GM23338 (cell line): ENCODE data around the gene N4BP2. TPM values are rescaled to one million over a fixed set of nuclear protein-coding genes. Genes with fewer than 3 reads are reported as not detected.

Source experiments
- ATAC-seq: fragments of 200-7000 bp; cut with Tn5 transposase; 3 replicates; pipeline ENCODE4 v1.9.1; 2020
- DNase-seq: peaks from one replicate; pipeline ENCODE4 v3.0.0-alpha.2; 2015; ENCODE audit warnings: low spot score
- H2AFZ ChIP-seq: fragments of 200-600 bp; sonication (generic); 2 replicates; pipeline ENCODE4 v1.8.0; 2016; ENCODE audit warnings: antibody characterized with exemption, mild to moderate bottlenecking, moderate library complexity
- H3F3A ChIP-seq: fragments of 200-600 bp; sonication (generic); replicated peaks from 2 replicates; pipeline ENCODE4 v1.8.0; 2017; ENCODE audit warnings: antibody characterized with exemption, mixed run types, low read depth
- H3K27ac ChIP-seq: fragments of 200-600 bp; sonication (generic); 2 replicates; pipeline ENCODE4 v1.6.1; 2016; ENCODE audit warnings: low read depth
- H3K27me3 ChIP-seq: fragments of 200-600 bp; sonication (generic); 2 replicates; pipeline ENCODE4 v1.8.0; 2016; ENCODE audit warnings: mild to moderate bottlenecking, mixed run types, moderate library complexity; ENCODE audit not compliant: insufficient read depth
- H3K36me3 ChIP-seq: fragments of 200-600 bp; sonication (generic); 2 replicates; pipeline ENCODE4 v1.8.0; 2016; ENCODE audit warnings: mild to moderate bottlenecking; ENCODE audit not compliant: insufficient read depth
- H3K4me1 ChIP-seq: fragments of 200-600 bp; sonication (generic); 2 replicates; pipeline ENCODE4 v1.8.0; 2016; ENCODE audit warnings: mild to moderate bottlenecking, moderate library complexity; ENCODE audit not compliant: insufficient read depth
- H3K4me2 ChIP-seq: fragments of 200-600 bp; sonication (generic); 2 replicates; pipeline ENCODE4 v1.7.1; 2017; ENCODE audit warnings: mixed run types
- H3K4me3 ChIP-seq: fragments of 200-600 bp; sonication (generic); 2 replicates; pipeline ENCODE4 v1.6.1; 2016; ENCODE audit warnings: mixed run types
- H3K79me2 ChIP-seq: fragments of 200-600 bp; sonication (generic); replicated peaks from 2 replicates; pipeline ENCODE4 v1.8.0; 2017; ENCODE audit warnings: mild to moderate bottlenecking; ENCODE audit not compliant: insufficient read depth
- H3K9me2 ChIP-seq: fragments of 200-600 bp; sonication (generic); 2 replicates; pipeline ENCODE4 v1.8.0; 2017; ENCODE audit not compliant: insufficient read depth
- H4K20me1 ChIP-seq: fragments of 200-600 bp; sonication (generic); replicated peaks from 2 replicates; pipeline ENCODE4 v1.8.0; 2017; ENCODE audit warnings: mild to moderate bottlenecking; ENCODE audit not compliant: insufficient read depth
- H3K27ac Mint-ChIP-seq: 2 replicates; pipeline ENCODE4 v1.8.0; 2020; ENCODE audit warnings: inconsistent platforms, mild to moderate bottlenecking, moderate library complexity, mixed read lengths
- H3K27me3 Mint-ChIP-seq: 3 replicates; pipeline ENCODE4 v1.8.0; 2022; ENCODE audit warnings: low read depth, mild to moderate bottlenecking, moderate library complexity, mixed read lengths, inconsistent platforms; ENCODE audit not compliant: insufficient read depth, poor library complexity
- H3K36me3 Mint-ChIP-seq: 3 replicates; pipeline ENCODE4 v1.8.0; 2021; ENCODE audit warnings: low read depth, mild to moderate bottlenecking, inconsistent platforms, moderate library complexity, mixed read lengths
- H3K4me1 Mint-ChIP-seq: 3 replicates; pipeline ENCODE4 v1.8.0; 2020; ENCODE audit warnings: mild to moderate bottlenecking, inconsistent platforms, mixed read lengths
- H3K4me3 Mint-ChIP-seq: 3 replicates; pipeline ENCODE4 v1.8.0; 2021; ENCODE audit warnings: moderate library complexity, mild to moderate bottlenecking, inconsistent platforms, mixed read lengths
- H3K9me3 Mint-ChIP-seq: 3 replicates; pipeline ENCODE4 v1.8.0; 2020; ENCODE audit warnings: moderate library complexity, mild to moderate bottlenecking, inconsistent platforms, mixed read lengths
- EZH2phosphoT487 ChIP-seq: fragments of 200-600 bp; sonication (generic); IDR thresholded peaks from one replicate; pipeline ENCODE4 v1.8.1; 2018; ENCODE audit warnings: antibody characterized with exemption; ENCODE audit not compliant: unreplicated experiment
- JUNB ChIP-seq: IDR thresholded peaks from one replicate; pipeline ENCODE4 v1.6.1; 2016; ENCODE audit warnings: antibody characterized with exemption; ENCODE audit not compliant: unreplicated experiment
- NANOG ChIP-seq: IDR thresholded peaks from 2 replicates; pipeline ENCODE4 v1.6.1; 2016; ENCODE audit warnings: antibody characterized with exemption, borderline replicate concordance
- POLR2AphosphoS5 ChIP-seq: IDR thresholded peaks from 2 replicates; pipeline ENCODE4 v1.6.1; 2016; ENCODE audit warnings: antibody characterized with exemption, low read depth
- STAT1 ChIP-seq: IDR thresholded peaks from one replicate; pipeline ENCODE4 v1.6.1; 2016; ENCODE audit warnings: antibody characterized with exemption; ENCODE audit not compliant: unreplicated experiment
- ZNF114 ChIP-seq: fragments of 250-450 bp; sonication (Bioruptor Pico); IDR thresholded peaks from 2 replicates; pipeline ENCODE4 v1.5.0; 2020; ENCODE audit warnings: mild to moderate bottlenecking, moderate library complexity
- ZNF331 ChIP-seq: fragments of 250-450 bp; sonication (Bioruptor Pico); IDR thresholded peaks from 2 replicates; pipeline ENCODE4 v1.5.0; 2020; ENCODE audit warnings: low read depth, mild to moderate bottlenecking, moderate library complexity
- polyA plus RNA-seq: library from polyadenylated mRNA; unstranded; fragments of >200 nt; fragmentation: Nextera tagmentation; extraction: Ambion mirVana; gene quantifications from 2 replicates; pipeline ENCODE4 v1.2.1, GENCODE V29; 2016
- total RNA-seq: library from RNA; depleted of rRNA; stranded (reverse); fragments of >200 nt; shearing (Covaris generic); gene quantifications from 2 replicates; pipeline ENCODE4 v1.2.3, GENCODE V29; 2014
- TF ChIP-seq, protein P1 (sequence below), 2 experiments: fragments of 200-600 bp in 1 of 2; sonication (generic) in 1 of 2; conservative IDR thresholded peaks; 2 replicates each; pipeline versions ENCODE4 v1.5.1 to v1.6.1; 2016 to 2017; ENCODE audit warnings: antibody characterized with exemption in 2 of 2, low read depth in 2 of 2, mild to moderate bottlenecking in 2 of 2, moderate library complexity in 1 of 2
- TF ChIP-seq, protein P2 (sequence below): IDR thresholded peaks from one replicate; pipeline ENCODE4 v1.6.1; 2018; ENCODE audit warnings: antibody characterized with exemption; ENCODE audit not compliant: unreplicated experiment

The N4BP2 gene
- total and polyA plus RNA-seq, 2 experiments from 2014 or later = 25.6 to 46.3 TPM

DNA sequence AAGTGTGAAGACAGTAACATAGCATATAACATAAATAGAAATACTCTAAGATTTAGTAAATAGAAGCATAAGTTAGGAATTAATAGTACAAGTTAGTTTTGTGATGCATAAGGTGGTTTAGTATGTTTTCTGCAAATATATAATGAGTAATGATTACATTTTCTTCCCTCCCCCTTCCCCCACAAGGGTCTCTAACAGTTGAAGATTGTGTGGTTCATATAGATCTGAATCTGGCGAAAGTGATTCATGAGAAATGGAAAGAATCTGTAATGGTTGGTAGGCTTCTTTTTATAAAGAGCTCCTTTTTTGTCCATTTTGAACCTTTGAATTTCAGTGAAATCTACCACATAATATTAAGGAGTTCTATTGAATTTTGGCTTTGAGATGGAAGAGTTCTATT, 66.3 kb downstream of the N4BP2 start:
- Histone ChIP-seq H3K4me1 (peaks cover 15% of the 10 kb centered on the region), H2AFZ (no peak overlapping the region), H3K36me3 (0 out of 2 replicates have a peak, but pooled peaks cover 4% of the 10 kb centered on the region), H3K27ac (no peak overlapping the region), H3K79me2 (no peaks in the 10 kb centered on the region), H3F3A (no peaks in the 10 kb centered on the region), H3K9me2 (no peaks in the 10 kb centered on the region), H4K20me1 (no peaks in the 10 kb centered on the region), H3K4me3 (no peak overlapping the region), H3K4me2 (no peak overlapping the region), H3K27me3 (no peaks in the 10 kb centered on the region)
- H3K4me1 Mint-ChIP-seq = peaks cover 32% of the 10 kb centered on the region
- H3K36me3 Mint-ChIP-seq = peaks cover 27% of the 10 kb centered on the region; the same call in 2 of the 3 replicates
- no peaks in the 10 kb centered on the region for H3K27me3 Mint-ChIP-seq
- no peak overlapping the region for H3K27ac Mint-ChIP-seq
- DNase-seq (no peak), ATAC-seq (no peak)
- no peaks in the 10 kb centered on the region for H3K9me3 Mint-ChIP-seq
- H3K4me3 Mint-ChIP-seq = no peak overlapping the region
- TF ChIP-seq, protein P1, sequence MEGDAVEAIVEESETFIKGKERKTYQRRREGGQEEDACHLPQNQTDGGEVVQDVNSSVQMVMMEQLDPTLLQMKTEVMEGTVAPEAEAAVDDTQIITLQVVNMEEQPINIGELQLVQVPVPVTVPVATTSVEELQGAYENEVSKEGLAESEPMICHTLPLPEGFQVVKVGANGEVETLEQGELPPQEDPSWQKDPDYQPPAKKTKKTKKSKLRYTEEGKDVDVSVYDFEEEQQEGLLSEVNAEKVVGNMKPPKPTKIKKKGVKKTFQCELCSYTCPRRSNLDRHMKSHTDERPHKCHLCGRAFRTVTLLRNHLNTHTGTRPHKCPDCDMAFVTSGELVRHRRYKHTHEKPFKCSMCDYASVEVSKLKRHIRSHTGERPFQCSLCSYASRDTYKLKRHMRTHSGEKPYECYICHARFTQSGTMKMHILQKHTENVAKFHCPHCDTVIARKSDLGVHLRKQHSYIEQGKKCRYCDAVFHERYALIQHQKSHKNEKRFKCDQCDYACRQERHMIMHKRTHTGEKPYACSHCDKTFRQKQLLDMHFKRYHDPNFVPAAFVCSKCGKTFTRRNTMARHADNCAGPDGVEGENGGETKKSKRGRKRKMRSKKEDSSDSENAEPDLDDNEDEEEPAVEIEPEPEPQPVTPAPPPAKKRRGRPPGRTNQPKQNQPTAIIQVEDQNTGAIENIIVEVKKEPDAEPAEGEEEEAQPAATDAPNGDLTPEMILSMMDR (conservative IDR thresholded peaks at IDR 0.05; ENCODE audit: low read depth in 2 of 2) = no peak
- TF ChIP-seq, protein P2, sequence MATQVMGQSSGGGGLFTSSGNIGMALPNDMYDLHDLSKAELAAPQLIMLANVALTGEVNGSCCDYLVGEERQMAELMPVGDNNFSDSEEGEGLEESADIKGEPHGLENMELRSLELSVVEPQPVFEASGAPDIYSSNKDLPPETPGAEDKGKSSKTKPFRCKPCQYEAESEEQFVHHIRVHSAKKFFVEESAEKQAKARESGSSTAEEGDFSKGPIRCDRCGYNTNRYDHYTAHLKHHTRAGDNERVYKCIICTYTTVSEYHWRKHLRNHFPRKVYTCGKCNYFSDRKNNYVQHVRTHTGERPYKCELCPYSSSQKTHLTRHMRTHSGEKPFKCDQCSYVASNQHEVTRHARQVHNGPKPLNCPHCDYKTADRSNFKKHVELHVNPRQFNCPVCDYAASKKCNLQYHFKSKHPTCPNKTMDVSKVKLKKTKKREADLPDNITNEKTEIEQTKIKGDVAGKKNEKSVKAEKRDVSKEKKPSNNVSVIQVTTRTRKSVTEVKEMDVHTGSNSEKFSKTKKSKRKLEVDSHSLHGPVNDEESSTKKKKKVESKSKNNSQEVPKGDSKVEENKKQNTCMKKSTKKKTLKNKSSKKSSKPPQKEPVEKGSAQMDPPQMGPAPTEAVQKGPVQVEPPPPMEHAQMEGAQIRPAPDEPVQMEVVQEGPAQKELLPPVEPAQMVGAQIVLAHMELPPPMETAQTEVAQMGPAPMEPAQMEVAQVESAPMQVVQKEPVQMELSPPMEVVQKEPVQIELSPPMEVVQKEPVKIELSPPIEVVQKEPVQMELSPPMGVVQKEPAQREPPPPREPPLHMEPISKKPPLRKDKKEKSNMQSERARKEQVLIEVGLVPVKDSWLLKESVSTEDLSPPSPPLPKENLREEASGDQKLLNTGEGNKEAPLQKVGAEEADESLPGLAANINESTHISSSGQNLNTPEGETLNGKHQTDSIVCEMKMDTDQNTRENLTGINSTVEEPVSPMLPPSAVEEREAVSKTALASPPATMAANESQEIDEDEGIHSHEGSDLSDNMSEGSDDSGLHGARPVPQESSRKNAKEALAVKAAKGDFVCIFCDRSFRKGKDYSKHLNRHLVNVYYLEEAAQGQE = no peak
- TF ChIP-seq NANOG = no peak
- no peak for TF ChIP-seq ZNF331
- TF ChIP-seq ZNF114 (CRISPR knock-in tag) = no peak

DNA sequence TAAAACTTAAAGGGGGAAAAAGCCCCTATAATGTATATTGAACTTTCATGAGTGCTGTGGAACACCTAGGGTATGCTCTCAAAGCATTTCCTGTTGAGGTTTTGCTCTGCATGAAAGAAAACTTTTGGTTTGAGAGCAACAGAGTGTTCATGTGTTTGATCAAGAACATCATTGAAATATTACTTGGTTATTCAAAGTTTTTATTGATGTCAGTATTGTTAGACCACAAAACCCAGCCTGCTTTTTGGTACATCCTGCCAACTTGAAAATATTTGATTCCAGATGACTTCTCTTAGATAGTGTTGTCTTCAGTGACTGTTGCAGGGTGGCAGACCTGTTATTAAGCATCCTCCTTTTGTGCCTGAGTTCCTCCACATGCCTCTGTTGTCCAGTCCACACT, 68.0 kb downstream of the N4BP2 start:
- H3K27me3 Mint-ChIP-seq = peaks cover 1% of the 10 kb centered on the region
- peaks cover 5% of the 10 kb centered on the region for H3K4me1 ChIP-seq
- H4K20me1 ChIP-seq = no peaks in the 10 kb centered on the region
- ATAC-seq (no peak), DNase-seq (no peak)
- H3K4me3 ChIP-seq = no peak overlapping the region
- H3K27ac Mint-ChIP-seq = no peak overlapping the region
- no peak overlapping the region for H3K27ac ChIP-seq
- 0 out of 2 replicates have a peak, but pooled peaks cover 4% of the 10 kb centered on the region for H3K36me3 ChIP-seq
- peaks cover 19% of the 10 kb centered on the region for H3K4me1 Mint-ChIP-seq
- H3K9me3 Mint-ChIP-seq = no peaks in the 10 kb centered on the region
- no peak for TF ChIP-seq POLR2AphosphoS5
- TF ChIP-seq, protein P1 (conservative IDR thresholded peaks at IDR 0.05; ENCODE audit: low read depth in 2 of 2) = no peak
- TF ChIP-seq ZNF331 = no peak
- TF ChIP-seq EZH2phosphoT487 = no peak
- TF ChIP-seq STAT1 = no peak
- TF ChIP-seq JUNB = no peak
- H3K79me2 ChIP-seq = no peaks in the 10 kb centered on the region
- H3K36me3 Mint-ChIP-seq = peaks cover 20% of the 10 kb centered on the region; the same call in 2 of the 3 replicates
- H3K9me2 ChIP-seq = no peaks in the 10 kb centered on the region
- H2AFZ ChIP-seq = no peak overlapping the region
- no peaks in the 10 kb centered on the region for H3K27me3 ChIP-seq
- no peak overlapping the region; the same call in 2 of the 3 replicates for H3K4me3 Mint-ChIP-seq
- H3K4me2 ChIP-seq = no peak overlapping the region
- no peaks in the 10 kb centered on the region for H3F3A ChIP-seq
